G401 (cell line): ENCODE data around the gene CDC7. TPM values are rescaled to one million over a fixed set of nuclear protein-coding genes. Genes with fewer than 3 reads are reported as not detected.
A peak's percentile ranks its signal among the peaks of the same experiment; 100 is the strongest.
"Not testable (repeated sequence)": the region's sequence is repeated elsewhere in the genome, so short reads cannot be mapped to it uniquely, and the experiment has no call there.

ENCODE experiments used
- DNase-seq: peaks from one replicate; pipeline ENCODE4 v3.0.0-alpha.2; 2015; ENCODE audit warnings: low spot score
- in situ Hi-C: cut with HindIII; loops from 2 replicates; pipeline ENCODE4 v1.10.0; 2016; ENCODE audit warnings: low sequenced_read_pairs, mixed read lengths
- total RNA-seq: library from RNA; depleted of rRNA; stranded (reverse); fragments of >200 nt; shearing (Covaris generic); gene quantifications from 2 replicates; pipeline ENCODE4 v1.2.3, GENCODE V29; 2014; rRNA removed

Gene CDC7
- 31.4 and 40.8 TPM in 2 replicates for total RNA-seq

DNA sequence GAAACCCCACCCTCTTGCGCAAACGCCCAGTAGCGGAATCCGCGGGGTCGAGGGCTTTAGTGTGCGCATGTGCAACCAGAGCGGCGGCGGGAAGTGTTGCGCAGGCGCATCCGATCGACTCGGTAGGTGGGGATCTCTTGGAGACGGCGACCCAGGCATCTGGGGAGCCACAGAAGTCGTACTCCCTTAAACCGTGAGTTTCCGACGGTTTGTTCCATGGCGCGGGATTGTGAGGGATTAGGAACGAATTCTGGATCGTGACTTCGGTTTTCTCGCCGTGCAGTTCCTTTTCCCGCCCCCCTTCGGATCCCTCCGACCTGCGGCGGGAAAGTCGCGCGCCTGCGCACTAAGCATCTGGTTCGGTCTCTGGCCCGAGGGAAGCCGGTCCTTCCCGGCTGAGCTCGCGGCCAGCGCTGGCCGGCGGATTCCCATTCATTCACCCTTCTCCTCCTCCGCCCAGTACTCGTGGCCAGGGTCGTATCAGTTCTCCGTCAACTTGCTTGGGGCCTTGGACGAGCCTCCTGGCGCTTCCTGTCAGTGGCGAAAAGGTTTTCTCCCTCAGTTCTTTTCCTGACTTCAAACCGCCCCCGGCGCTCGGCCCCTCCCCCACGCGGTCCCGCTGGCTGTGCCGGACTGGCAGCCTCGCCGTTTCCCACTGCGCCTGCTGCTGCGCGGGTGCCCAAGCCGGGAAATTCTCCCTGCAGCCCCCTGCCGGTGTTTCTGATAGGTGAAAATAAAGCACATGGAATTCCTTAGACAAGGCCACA, at the start of gene CDC7:
Gene CDC7, plus strand, starts transcription at position 96 of the 767 bp plus-strand sequence. CDS start 866 bp downstream, outside the sequence.
- in situ Hi-C loops = no loop called here
- DNase-seq = peak; percentile 91

DNA sequence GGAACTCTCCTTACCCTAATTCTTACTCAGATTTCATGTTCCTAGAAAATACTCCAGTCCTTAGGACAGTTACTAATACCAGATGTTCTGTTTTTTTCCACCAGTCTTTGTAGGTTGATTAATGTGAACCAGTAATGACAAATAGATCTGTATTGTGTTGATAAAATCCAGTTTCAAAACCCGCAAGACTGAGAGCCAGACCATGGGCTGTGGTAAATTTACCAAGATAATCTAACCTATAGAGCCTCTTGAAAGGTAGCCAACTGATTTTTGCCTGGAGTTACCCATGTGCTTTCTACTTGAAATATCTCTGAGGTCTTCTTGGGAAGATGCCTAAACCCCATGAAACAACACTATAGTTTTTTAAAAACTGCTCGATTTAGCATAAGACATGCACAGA, 46.5 kb upstream of the CDC7 start:
- in situ Hi-C loops = no loop called here
- no peak for DNase-seq

DNA sequence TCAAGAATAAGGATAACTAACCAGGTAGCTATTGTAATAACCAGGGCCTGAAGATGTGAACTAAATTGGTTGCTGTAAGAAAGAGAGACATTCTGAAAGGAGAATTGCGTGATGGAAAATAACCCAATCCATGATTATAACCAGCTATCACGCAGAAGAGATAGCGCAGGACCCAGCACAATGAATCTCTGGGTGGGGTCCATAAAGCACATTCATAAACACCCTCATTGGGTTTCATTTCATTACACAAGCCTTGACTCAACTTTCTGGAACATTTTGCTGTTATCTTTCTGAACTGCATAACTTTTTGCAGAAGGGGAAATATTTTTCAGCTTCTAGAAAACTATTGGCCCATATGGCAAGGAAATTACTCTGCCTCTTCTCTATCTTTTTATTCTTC, 45.3 kb upstream of the CDC7 start:
- in situ Hi-C loops = no loop called here
- DNase-seq = no peak

DNA sequence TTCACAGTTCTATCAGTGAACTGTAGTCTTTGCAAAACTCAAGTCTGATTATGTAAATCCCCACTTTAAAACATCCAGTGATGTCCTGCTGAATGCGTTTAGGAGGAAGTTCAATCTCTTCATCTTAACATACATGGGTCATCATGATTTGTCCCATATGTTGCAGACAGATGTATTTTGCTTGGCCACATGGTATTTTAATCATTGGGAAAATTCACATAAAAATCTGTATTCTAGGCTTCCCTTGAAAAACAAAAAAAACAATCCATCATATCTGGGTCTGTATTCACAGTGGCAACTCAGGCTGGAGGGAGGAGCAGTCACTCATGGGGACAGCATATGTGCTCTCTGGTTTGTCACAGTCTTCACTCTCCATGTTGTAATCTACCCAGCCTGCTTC, 44.8 kb upstream of the CDC7 start:
- in situ Hi-C loops = no loop called here
- no peak for DNase-seq

DNA sequence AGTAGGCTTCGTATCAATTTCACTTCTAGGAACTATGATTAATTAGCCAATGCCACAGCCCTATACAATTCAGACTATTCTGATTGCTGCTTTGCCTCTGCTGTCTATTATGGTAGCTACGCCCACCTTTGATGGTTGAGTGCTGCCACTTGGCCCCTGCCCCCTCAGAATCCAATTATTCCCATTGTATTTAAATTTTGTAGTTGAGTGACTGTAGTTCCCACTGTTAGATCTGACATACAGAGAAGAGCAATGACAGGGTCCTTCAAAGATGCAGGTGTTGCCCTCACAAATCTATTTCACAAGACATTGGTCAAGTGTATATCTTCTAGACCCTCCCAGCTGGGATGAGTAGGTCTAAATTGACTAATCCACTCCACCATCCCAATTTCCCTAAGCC, 35.3 kb upstream of the CDC7 start:
- in situ Hi-C loops, DNase-seq: not testable (repeated sequence)

DNA sequence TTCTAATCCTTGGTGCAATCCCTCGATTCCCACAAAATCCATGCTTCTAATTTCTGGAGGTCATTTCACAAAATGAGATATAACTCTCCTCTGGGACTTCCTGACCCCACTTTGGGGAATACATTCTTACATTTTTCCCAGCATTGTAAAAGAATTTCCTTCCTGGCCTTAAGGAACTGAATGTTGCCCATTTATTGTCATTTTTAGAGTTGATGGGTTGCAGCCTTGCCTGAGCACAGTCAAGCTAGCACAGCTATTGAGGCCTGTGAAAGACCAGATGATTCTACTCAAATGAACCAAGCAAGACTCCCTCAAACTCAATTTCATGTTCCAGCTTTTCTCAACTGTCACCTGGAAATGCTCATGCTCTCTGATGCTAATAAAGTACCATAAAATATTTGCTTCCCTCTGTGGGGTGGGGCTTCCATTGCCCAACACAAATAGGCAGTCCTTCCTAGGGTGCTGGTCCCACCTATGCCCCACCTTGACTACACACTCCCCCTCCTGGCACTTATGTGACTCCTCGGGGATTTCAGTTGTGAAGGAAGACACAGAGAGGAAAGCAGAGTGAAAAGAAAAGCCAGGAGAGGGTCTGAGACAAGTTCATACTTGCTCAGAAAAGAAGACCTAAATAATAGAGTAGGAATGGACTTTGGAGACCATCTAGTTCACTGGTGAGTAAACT, 24.0 kb upstream of the CDC7 start:
- in situ Hi-C loops = no loop called here
- no peak for DNase-seq

DNA sequence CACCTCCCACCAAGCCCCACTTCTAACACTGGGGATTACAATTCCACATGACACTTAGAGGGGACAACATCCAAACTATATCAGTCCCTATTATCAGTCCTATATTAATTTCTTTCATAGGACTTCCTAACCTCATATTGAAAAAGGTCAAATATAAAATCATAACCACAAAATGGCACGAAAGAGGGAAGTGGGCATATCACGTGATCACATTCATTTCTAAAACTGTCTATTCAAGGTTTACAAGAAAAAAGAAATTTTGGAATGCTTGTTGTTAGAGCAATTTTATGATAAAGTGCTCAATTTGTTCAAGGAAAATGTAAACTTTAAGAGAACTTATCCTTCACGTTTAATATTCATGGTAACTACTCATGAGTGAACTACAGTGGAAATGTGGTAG, 13.2 kb upstream of the CDC7 start:
- in situ Hi-C loops = no loop called here
- no peak for DNase-seq

DNA sequence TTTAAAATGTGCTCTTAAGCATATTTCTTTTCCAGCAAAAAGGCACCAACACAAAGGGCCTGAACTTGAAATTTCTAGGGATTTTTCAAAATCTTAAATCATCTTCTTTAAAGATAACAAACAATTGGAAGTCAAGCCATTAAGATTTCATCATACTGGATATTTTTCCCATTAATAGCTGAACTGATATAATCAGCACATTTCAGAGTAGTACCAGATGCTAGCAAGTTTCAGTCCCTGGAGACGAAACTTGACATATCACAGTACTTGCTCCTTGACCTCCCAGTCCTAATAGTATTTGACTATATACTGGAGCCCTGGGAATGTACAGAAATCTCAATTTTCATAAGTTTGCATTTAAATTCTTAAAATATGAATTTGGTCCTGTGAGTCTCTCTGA, 10.2 kb upstream of the CDC7 start:
- in situ Hi-C loops = no loop called here
- no peak for DNase-seq

DNA sequence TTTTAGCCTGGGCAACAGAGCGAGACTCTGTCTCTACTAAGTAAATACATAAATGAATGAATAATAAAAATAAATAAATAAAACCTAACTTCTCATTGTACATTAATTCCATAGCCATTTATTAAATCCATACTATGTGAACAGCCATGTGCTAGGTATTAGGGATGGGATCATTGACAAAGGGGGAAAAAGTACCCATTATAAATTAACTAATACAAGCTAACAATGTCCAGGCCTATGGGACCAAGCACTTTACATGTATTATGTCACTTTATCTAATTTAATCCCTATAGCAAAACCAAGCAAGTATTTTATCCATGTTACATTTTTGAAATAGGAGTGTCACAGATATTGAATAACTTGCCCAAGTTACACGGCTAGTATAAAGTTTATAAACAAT, 2.6 kb upstream of the CDC7 start:
- no peak for DNase-seq
- in situ Hi-C loops = no loop called here

DNA sequence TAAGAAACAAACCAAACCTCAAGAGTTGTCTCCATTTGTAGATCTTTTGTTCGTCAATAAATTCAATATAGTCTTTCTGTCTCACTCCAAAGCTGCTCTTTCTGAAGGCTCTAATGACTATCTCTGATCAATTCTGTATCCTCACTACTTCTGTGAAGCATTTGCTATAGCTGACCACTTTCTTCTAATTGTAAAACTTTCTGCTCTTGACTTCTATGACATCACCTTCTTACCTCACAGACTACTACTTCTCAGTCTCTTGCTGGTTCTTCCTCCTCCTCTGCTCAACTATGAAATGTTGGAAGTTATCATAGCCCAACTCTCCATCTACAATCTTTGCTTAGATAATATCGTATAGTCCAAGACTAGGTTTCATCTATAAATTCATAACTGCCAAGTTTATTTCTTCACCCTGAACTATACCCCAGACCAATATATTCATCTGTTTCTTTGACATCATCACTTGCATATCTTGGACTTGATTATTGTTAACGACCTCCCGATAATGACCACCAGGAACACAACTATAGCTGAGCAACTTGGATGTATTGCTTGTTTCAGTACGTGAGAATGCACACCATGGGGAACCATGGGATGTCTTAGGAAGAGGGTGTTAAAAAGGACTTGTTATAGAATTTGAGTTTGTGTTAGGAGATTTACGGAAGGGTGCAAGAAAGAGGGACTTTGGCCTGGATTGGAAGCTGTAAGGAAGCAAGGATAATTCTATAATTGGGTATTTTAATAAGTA, 2.0 kb upstream of the CDC7 start:
- in situ Hi-C loops = no loop called here

DNA sequence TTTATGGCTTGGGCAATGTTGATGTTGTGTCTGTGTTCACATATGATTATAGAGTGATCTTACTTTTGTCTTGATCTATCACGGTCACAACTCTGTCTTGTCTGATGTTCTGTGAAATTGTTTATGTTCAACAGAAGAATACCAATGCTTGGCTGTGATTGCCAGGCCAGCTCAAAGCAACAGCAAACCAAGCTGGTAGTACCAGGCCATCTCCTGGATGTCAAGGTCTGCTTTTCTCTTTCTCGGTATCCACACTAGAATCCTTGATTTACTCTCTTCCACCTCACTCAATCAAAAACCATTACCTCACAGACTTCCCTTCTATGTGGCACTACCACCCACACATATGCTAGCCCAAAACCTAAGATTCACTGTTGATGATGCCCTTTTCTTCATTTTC, 1.3 kb upstream of the CDC7 start:
- no peak for DNase-seq
- in situ Hi-C loops = no loop called here

More for the DNA sequence above, 2.0 kb upstream of the CDC7 start:
- no peak for DNase-seq

DNA sequence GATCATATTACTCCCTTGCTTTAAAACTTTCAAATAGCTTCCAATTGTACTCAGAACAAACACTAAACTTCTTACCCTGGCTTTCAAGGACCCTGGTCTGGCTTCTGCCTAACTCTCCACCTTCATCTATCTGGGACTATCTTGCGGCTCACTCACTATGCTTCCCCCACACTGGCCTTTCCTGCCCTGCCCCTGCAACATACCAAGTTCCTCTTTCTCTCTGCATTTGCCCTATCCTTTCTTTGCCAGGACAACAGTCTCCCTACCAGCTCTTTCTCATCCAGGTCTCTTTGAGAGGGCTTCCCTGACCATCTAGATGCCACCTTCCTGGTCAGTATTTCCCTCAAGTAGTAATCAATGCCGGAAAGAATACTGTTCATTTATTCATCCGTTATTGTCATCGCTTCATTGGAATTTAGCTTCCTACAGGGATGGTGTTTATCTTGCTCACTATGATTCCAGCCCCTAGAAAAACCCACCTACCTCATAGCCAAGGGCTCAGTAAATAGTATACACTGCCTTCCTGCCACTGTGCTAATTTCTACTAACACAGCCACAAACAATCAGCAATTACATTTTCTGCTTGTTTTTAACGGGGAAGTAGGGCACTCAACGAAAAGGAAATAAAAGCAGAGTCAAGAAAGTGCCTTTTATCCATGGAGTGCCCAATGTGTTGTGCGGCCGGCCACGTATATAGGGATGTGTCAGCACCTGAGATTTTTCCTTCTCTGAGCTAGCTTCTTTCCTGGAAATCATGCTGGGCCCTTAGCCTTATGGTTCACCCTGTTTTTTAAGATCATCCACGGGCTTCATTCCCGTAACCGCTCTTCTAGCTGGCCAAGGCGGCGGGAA, 521 bp upstream of the CDC7 start:
- in situ Hi-C loops = no loop called here
- DNase-seq = no peak

DNA sequence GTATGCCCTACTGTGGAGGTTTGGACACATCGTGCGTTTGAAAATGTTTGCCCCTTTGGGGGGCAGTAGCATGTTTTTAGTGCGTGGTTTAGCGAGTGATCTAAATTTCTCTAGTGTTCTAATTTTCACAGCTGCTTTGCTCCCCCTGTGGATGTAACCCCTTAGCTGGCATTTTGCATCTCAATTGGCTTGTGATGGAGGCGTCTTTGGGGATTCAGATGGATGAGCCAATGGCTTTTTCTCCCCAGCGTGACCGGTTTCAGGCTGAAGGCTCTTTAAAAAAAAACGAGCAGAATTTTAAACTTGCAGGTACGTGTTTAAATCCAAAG, 836 bp downstream of the CDC7 start:
- in situ Hi-C loops = no loop called here
- peak; percentile 77 for DNase-seq

DNA sequence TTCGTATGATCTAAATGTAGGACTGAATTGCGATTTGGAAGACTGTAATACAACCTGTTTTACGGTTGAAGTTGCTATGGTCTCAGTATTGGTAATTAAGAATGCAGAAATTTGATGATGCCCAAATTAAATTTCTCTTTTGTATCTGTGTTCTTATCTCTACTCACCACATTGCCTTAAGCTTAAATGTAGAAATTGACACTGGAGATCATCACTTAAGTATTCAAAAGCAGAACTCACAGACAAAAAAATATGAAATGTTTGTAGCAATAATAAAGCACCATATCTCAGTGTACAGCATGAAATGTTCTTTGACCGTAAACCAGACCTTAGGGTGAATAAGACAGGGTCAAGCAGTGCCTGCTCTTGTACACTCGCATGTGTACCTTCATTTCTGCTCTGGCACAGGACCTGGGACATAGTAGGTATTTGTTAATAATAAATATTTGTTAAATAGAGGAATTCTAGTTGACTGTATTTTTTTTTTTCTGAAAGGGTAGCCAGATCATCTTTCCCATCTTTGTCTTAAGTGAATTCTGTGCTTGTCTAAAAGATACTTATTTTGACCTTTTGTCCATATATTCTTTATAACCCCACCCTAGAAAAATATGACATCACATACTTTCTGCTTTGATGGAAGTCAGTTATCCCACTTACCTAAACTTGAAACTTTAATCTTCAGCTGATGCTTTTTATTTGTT, 1.5 kb downstream of the CDC7 start:
- no peak for DNase-seq
- in situ Hi-C loops = no loop called here

DNA sequence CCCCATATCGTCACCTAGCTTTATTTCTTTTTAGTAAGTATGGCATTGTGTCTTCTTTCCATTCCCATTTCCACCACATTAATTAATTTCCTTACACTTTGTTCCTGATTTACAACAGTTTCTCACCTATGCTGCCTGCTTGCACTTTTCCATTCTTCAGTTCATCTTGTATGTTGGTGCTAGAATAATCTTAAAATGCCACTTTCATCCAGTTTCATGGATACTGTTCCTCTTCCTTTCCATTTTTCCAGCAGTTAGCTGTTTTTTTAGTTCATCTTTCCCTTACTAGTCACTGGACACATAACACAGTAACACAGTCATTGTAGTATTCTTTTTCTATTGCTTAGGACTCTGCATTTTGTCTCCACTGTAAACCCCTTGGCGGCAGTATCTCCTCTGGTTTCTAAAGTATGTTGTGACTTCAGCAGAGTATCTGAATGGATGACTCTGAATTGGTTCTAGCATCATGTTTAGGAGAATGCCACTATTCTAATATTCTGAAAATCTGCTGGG, 2.1 kb downstream of the CDC7 start:
- DNase-seq = peak; percentile 64
- in situ Hi-C loops = no loop called here

DNA sequence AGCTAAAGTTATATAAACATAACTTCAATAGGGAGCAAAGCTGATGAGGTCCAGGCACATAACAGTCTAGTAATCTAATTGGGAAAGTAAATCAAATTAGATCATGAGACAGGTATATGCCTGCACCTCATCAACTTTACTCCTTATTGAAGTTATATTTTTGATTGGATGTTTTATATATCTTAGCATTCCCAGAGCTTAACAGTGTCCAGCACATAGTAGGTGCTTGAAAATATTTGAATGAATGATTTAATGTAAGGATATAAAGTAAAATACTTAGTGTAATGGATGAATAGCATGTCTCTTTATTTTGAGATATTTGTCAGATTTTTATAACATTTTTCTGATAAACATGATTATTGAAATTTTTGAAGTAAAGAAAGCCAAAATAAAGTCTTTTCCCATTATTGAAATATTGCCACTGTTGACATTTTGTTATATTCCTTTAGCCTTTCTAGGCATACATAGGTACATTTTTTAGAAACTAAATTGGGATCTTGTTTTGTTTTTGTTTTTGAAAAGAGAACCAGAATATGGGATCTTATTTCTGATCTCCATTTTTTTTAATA, 2.8 kb downstream of the CDC7 start:
- no peak for DNase-seq
- in situ Hi-C loops = no loop called here

DNA sequence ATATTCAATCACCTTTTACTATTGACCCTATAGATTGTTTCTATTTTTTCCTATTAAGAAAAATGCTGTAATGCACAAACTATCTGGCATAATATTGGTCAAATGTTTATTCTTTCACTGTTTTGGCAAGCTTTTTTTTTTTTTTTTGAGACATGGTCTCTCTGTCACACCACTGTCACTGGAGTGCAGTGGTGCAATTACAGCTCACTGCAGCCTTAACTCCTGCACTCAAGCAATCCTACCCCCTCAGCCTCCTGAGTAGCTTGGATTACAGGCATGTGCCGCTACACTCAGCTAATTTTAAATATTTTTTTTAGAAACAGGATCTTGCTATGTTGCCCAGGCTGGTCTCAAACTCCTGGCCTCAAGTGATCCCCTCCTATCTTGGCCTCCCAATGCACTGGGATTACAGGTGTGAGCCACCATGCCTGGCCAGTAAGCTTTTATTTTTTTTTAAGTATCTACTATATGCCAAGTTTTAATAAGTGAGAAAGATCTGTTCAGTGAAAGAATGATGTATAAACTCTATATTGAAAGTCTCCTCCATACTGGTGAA, 3.4 kb downstream of the CDC7 start:
- DNase-seq = no peak
- in situ Hi-C loops = no loop called here

DNA sequence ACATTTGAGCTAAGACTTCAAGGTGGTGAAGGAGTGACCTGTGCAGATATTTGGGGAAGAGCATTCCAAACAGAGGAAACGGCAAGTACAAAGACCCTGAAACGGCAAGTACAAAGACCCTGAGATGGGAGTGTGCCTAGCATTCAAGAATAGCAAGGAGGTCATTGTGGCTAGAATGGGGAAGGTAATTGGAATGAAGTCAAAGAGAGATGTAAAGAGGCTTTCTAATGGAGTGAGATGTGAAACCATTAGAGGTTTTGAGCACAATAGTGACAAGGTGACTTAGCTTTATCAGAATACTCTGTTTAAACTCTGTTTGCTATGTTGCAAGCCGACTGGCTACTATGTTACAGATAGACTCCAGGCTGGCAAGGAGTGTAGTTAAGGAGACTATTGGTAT, 4.4 kb downstream of the CDC7 start:
- DNase-seq = no peak
- in situ Hi-C loops = no loop called here
